Measurements from ENCODE around the gene GCG.

Gene GCG

DNA sequence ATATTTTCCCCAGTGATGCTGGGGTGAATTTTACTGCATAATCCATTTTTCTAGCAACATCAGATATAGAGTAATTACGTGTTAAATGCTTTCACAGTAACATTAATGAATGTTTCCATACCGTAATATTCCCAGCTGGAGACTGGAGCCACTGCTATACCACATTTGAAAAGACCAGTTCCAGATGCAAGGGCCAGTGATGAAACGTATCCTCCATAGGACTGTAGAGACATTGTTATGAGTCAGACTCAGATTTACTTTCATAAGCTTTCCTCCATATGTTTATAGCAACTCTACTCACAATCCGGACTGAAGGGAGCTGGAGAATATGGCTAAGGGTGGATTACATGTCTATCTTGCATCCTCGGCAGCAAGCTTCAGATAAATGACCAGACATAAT, 22.7 kb upstream of the GCG start:
- Histone ChIP-seq H3K4me3 (ENCODE audit: insufficient read depth, low read length, poor library complexity, severe bottlenecking) (no peak overlapping the region), H3K9me2 (replicated peaks; ENCODE audit: insufficient read depth, low read length) (no peaks in the 10 kb centered on the region), H2AFZ (ENCODE audit: low read depth, low read length, severe bottlenecking) (no peak overlapping the region), H3F3A (ENCODE audit: insufficient read depth) (no peaks in the 10 kb centered on the region), H3K9ac (ENCODE audit: low read length) (no peak overlapping the region), H3K27me3 (ENCODE audit: low read length) (no peaks in the 10 kb centered on the region), H3K36me3 (ENCODE audit: low read length) (no peaks in the 10 kb centered on the region), H3K27ac (ENCODE audit: low read depth, low read length) (no peak overlapping the region), H3K4me2 (ENCODE audit: low read depth, low read length, poor library complexity, severe bottlenecking) (no peak overlapping the region), H3K79me2 (ENCODE audit: insufficient read depth, low read length) (no peaks in the 10 kb centered on the region), H3K9me3 (ENCODE audit: insufficient read depth, low read length) (no peaks in the 10 kb centered on the region), H4K20me1 (ENCODE audit: low read depth, low read length) (no peaks in the 10 kb centered on the region)
- TF ChIP-seq, protein P1, sequence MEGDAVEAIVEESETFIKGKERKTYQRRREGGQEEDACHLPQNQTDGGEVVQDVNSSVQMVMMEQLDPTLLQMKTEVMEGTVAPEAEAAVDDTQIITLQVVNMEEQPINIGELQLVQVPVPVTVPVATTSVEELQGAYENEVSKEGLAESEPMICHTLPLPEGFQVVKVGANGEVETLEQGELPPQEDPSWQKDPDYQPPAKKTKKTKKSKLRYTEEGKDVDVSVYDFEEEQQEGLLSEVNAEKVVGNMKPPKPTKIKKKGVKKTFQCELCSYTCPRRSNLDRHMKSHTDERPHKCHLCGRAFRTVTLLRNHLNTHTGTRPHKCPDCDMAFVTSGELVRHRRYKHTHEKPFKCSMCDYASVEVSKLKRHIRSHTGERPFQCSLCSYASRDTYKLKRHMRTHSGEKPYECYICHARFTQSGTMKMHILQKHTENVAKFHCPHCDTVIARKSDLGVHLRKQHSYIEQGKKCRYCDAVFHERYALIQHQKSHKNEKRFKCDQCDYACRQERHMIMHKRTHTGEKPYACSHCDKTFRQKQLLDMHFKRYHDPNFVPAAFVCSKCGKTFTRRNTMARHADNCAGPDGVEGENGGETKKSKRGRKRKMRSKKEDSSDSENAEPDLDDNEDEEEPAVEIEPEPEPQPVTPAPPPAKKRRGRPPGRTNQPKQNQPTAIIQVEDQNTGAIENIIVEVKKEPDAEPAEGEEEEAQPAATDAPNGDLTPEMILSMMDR (IDR thresholded peaks at IDR 0.05; ENCODE audit: insufficient read depth, low read length, poor library complexity, severe bottlenecking) = no peak
- no peak for TF ChIP-seq EZH2phosphoT487 (conservative IDR thresholded peaks at IDR 0.05; ENCODE audit: low read length)

DNA sequence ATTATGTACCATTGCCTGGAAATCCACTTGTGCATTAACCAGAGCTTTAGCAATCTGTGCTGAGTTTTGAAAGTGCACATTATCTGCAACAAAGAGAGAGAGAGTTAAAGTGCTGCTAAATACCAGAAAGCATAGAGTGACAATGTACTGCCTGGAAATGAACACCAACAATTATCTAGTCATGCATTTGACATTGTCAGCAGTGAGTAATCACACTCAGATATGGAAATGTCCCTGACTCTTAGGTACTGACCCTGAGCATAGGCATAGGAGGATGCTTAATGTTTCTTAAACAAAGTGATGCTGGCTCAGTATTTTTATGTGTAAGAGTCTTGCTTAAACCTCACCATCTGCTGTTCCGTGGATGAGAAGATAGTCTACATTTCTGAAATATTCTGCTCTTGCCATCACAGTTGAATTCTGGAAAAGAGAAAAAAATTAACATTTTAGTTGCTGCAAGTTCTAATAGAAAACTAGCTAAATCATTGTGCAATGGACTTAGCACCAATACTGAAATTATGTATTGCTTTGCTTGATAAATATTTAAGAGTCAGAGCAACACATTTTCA, 20.8 kb upstream of the GCG start:
- no peak overlapping the region for H3K4me3 ChIP-seq (ENCODE audit: insufficient read depth, low read length, poor library complexity, severe bottlenecking)
- no peak overlapping the region for H3K4me2 ChIP-seq (ENCODE audit: low read depth, low read length, poor library complexity, severe bottlenecking)
- H3K79me2 ChIP-seq (ENCODE audit: insufficient read depth, low read length) = no peaks in the 10 kb centered on the region
- no peak for TF ChIP-seq EZH2phosphoT487 (conservative IDR thresholded peaks at IDR 0.05; ENCODE audit: low read length)
- TF ChIP-seq, protein P1 (IDR thresholded peaks at IDR 0.05; ENCODE audit: insufficient read depth, low read length, poor library complexity, severe bottlenecking) = no peak
- no peaks in the 10 kb centered on the region for H3F3A ChIP-seq (ENCODE audit: insufficient read depth)
- H3K36me3 ChIP-seq (ENCODE audit: low read length) = no peaks in the 10 kb centered on the region
- H3K27me3 ChIP-seq (ENCODE audit: low read length) = no peaks in the 10 kb centered on the region
- H4K20me1 ChIP-seq (ENCODE audit: low read depth, low read length) = no peaks in the 10 kb centered on the region
- H3K9ac ChIP-seq (ENCODE audit: low read length) = no peak overlapping the region
- no peaks in the 10 kb centered on the region for H3K9me3 ChIP-seq (ENCODE audit: insufficient read depth, low read length)
- no peak overlapping the region for H2AFZ ChIP-seq (ENCODE audit: low read depth, low read length, severe bottlenecking)
- no peak overlapping the region for H3K27ac ChIP-seq (ENCODE audit: low read depth, low read length)
- no peaks in the 10 kb centered on the region for H3K9me2 ChIP-seq (replicated peaks; ENCODE audit: insufficient read depth, low read length)

DNA sequence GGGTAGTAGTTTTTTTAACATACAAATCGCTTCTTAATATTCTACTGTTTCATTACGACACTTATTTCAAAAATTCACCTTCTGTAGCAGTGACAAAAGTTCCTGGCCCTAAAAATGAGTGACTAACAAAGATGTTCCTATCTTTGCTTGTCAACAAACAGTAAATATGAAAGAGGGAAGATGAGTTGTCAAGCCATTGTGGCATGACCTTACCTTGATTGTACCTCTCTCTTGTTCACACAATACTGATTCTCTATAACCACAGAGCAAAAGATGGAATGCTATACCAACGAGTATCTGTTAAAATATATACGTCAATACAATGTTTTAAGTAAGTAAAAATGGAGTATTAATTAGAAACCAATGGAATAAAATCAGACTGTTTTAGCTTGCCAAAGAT, 14.7 kb upstream of the GCG start:
- Histone ChIP-seq H3K27ac (ENCODE audit: low read depth, low read length) (no peak overlapping the region), H3K79me2 (ENCODE audit: insufficient read depth, low read length) (no peaks in the 10 kb centered on the region), H2AFZ (ENCODE audit: low read depth, low read length, severe bottlenecking) (no peak overlapping the region), H3K9me2 (replicated peaks; ENCODE audit: insufficient read depth, low read length) (no peaks in the 10 kb centered on the region), H3F3A (ENCODE audit: insufficient read depth) (no peaks in the 10 kb centered on the region), H3K4me3 (ENCODE audit: insufficient read depth, low read length, poor library complexity, severe bottlenecking) (no peak overlapping the region), H3K9ac (ENCODE audit: low read length) (no peak overlapping the region), H3K36me3 (ENCODE audit: low read length) (no peaks in the 10 kb centered on the region), H4K20me1 (ENCODE audit: low read depth, low read length) (no peaks in the 10 kb centered on the region), H3K4me2 (ENCODE audit: low read depth, low read length, poor library complexity, severe bottlenecking) (no peak overlapping the region), H3K27me3 (ENCODE audit: low read length) (no peaks in the 10 kb centered on the region), H3K9me3 (ENCODE audit: insufficient read depth, low read length) (no peaks in the 10 kb centered on the region)
- no peak for TF ChIP-seq EZH2phosphoT487 (conservative IDR thresholded peaks at IDR 0.05; ENCODE audit: low read length)

DNA sequence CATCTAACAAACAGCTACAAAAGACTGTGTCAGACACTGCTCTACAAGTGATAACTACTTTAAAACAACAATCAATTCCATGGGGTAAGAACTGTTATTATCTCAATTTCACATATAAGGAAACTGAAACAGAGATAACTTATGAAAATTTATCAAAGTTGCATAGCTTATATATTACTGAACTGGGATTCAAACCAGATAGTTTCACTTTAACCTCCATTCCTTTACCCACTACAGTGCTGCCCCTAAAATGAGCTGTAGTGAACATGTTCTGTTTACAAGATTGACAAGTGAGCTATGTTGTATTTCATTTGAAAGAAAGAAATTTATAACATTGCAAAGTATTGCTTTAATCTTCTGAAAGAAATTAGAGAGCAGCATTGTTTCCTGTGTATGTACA, 14.1 kb upstream of the GCG start:
- H3K9ac ChIP-seq (ENCODE audit: low read length) = no peak overlapping the region
- no peak overlapping the region for H3K4me3 ChIP-seq (ENCODE audit: insufficient read depth, low read length, poor library complexity, severe bottlenecking)
- H3F3A ChIP-seq (ENCODE audit: insufficient read depth) = no peaks in the 10 kb centered on the region
- no peaks in the 10 kb centered on the region for H3K79me2 ChIP-seq (ENCODE audit: insufficient read depth, low read length)
- H3K9me2 ChIP-seq (replicated peaks; ENCODE audit: insufficient read depth, low read length) = no peaks in the 10 kb centered on the region
- no peaks in the 10 kb centered on the region for H4K20me1 ChIP-seq (ENCODE audit: low read depth, low read length)
- H3K27ac ChIP-seq (ENCODE audit: low read depth, low read length) = no peak overlapping the region
- no peaks in the 10 kb centered on the region for H3K36me3 ChIP-seq (ENCODE audit: low read length)
- H2AFZ ChIP-seq (ENCODE audit: low read depth, low read length, severe bottlenecking) = no peak overlapping the region
- no peaks in the 10 kb centered on the region for H3K27me3 ChIP-seq (ENCODE audit: low read length)
- TF ChIP-seq, protein P1 (IDR thresholded peaks at IDR 0.05; ENCODE audit: insufficient read depth, low read length, poor library complexity, severe bottlenecking) = no peak
- TF ChIP-seq EZH2phosphoT487 (conservative IDR thresholded peaks at IDR 0.05; ENCODE audit: low read length) = no peak
- no peaks in the 10 kb centered on the region for H3K9me3 ChIP-seq (ENCODE audit: insufficient read depth, low read length)
- H3K4me2 ChIP-seq (ENCODE audit: low read depth, low read length, poor library complexity, severe bottlenecking) = no peak overlapping the region

Data from SU-DHL-6 (cell line).